ENCODE measurements around the gene SPOUT1. TPM values are rescaled to one million over a fixed set of nuclear protein-coding genes. Genes with fewer than 3 reads are reported as not detected.
"Not testable (repeated sequence)": the region's sequence is repeated elsewhere in the genome, so short reads cannot be mapped to it uniquely, and the experiment has no call there.

SPOUT1 gene
- total RNA-seq (2022) (35.8 and 46.8 TPM in 2 replicates), Bru-seq, nascent RNA (percentile 56 among the genes with signal in this experiment), BruChase-seq, experiment 1, labeled RNA remaining after a 6-hour chase (percentile 61 among the genes with signal in this experiment), BruChase-seq, experiment 2, labeled RNA remaining after a 2-hour chase (percentile 65 among the genes with signal in this experiment)
- long read RNA-seq, full-length matches to known transcripts: 42 of 67 reads
- long read RNA-seq, partial matches to known transcripts: 7 of 67 reads
- long read RNA-seq, other reads (novel, unspliced or antisense): 18 of 67 reads

GRCh38 chr9:128829477-128830251, at the start of gene SPOUT1:
TSS of gene SPOUT1 (minus strand) at chr9:128829794. CDS start at chr9:128829780, 14 bp downstream.
- CTCF ChIA-PET: interaction anchor here (0.5 to 1.8 kb wide), 4 partner anchors 12 to 189 kb away, joined by 3 to 22 read pairs (median 4); partner anchors contain the start of gene ENDOG
- intact Hi-C loops (cut with micrococcal nuclease; ENCODE audit: unreplicated experiment): no loop called here
- Mint-ChIP-seq H3K36me3 (ENCODE audit: insufficient read depth, unreplicated experiment) (peaks cover 25% of the 10 kb centered on the region), H3K27me3 (ENCODE audit: unreplicated experiment) (no peaks in the 10 kb centered on the region), H3K9me3 (ENCODE audit: low read depth, unreplicated experiment) (no peaks in the 10 kb centered on the region), H3K4me1 (ENCODE audit: low read depth, unreplicated experiment) (peaks cover 9% of the 10 kb centered on the region), H3K4me3 (ENCODE audit: low read depth, unreplicated experiment) (peak within 1 kb of the TSS; percentile 99), H3K27ac (ENCODE audit: unreplicated experiment) (peak within 1 kb of the TSS; percentile 90)
- DNase-seq: peak; percentile 91
- TF ChIP-seq CTCF (IDR thresholded peaks at IDR 0.05; ENCODE audit: unreplicated experiment): no peak
- BruUV-seq (replicated peaks): no TSS peak

GRCh38 chr9:128877852-128878251, 48.3 kb upstream of the SPOUT1 start:
- H3K36me3 Mint-ChIP-seq (ENCODE audit: insufficient read depth, unreplicated experiment): peaks cover 41% of the 10 kb centered on the region
- H3K9me3 Mint-ChIP-seq (ENCODE audit: low read depth, unreplicated experiment): no peaks in the 10 kb centered on the region
- DNase-seq: no peak
- H3K27me3 Mint-ChIP-seq (ENCODE audit: unreplicated experiment): no peaks in the 10 kb centered on the region
- BruUV-seq (replicated peaks): no TSS peak
- intact Hi-C loops (cut with micrococcal nuclease; ENCODE audit: unreplicated experiment): no loop called here
- no peaks in the 10 kb centered on the region for H3K4me1 Mint-ChIP-seq (ENCODE audit: low read depth, unreplicated experiment)
- no peak overlapping the region for H3K4me3 Mint-ChIP-seq (ENCODE audit: low read depth, unreplicated experiment)
- CTCF ChIA-PET: interaction anchor here (0.5 to 1.1 kb wide), 5 partner anchors 13 to 48 kb away, joined by 3 to 6 read pairs (median 3); partner anchors contain the start of gene SPOUT1
- no peak for TF ChIP-seq CTCF (IDR thresholded peaks at IDR 0.05; ENCODE audit: unreplicated experiment)
- H3K27ac Mint-ChIP-seq (ENCODE audit: unreplicated experiment): no peak overlapping the region

- H3K4me3 Mint-ChIP-seq (ENCODE audit: low read depth, unreplicated experiment); CTCF ChIA-PET; H3K4me1 Mint-ChIP-seq (ENCODE audit: low read depth, unreplicated experiment); H3K27me3 Mint-ChIP-seq (ENCODE audit: unreplicated experiment); H3K9me3 Mint-ChIP-seq (ENCODE audit: low read depth, unreplicated experiment); H3K27ac Mint-ChIP-seq (ENCODE audit: unreplicated experiment); intact Hi-C loops (cut with micrococcal nuclease; ENCODE audit: unreplicated experiment); DNase-seq; BruUV-seq (replicated peaks): not testable (repeated sequence)
- peaks cover 10% of the 10 kb centered on the region for H3K36me3 Mint-ChIP-seq (ENCODE audit: insufficient read depth, unreplicated experiment)
Observed at GRCh38 chr9:128870941-128871265, 41.3 kb upstream of the SPOUT1 start.

- no peaks in the 10 kb centered on the region for H3K27me3 Mint-ChIP-seq (ENCODE audit: unreplicated experiment)
- H3K4me3 Mint-ChIP-seq (ENCODE audit: low read depth, unreplicated experiment): no peak overlapping the region
- no peak for DNase-seq
- no peak for TF ChIP-seq CTCF (IDR thresholded peaks at IDR 0.05; ENCODE audit: unreplicated experiment)
- H3K9me3 Mint-ChIP-seq (ENCODE audit: low read depth, unreplicated experiment): no peaks in the 10 kb centered on the region
- intact Hi-C loops (cut with micrococcal nuclease; ENCODE audit: unreplicated experiment): no loop called here
- no peak overlapping the region for H3K27ac Mint-ChIP-seq (ENCODE audit: unreplicated experiment)
- H3K4me1 Mint-ChIP-seq (ENCODE audit: low read depth, unreplicated experiment): no peaks in the 10 kb centered on the region
- BruUV-seq (replicated peaks): no TSS peak
- CTCF ChIA-PET: no interaction called here
- peaks cover 5% of the 10 kb centered on the region for H3K36me3 Mint-ChIP-seq (ENCODE audit: insufficient read depth, unreplicated experiment)
Observed at GRCh38 chr9:128870128-128870940, 40.7 kb upstream of the SPOUT1 start.

Measured in Calu3 (cell line).